SK-N-MC (cell line): Measurements from ENCODE around the gene EPHX1.

Experiments used
- EZH2 ChIP-seq: fragments of 200-600 bp; sonication (generic); IDR thresholded peaks from one replicate; pipeline ENCODE4 v1.6.1; 2017; ENCODE audit warnings: antibody characterized with exemption
- FOXP2 ChIP-seq: optimal IDR thresholded peaks from 2 replicates; pipeline ENCODE3; 2011; ENCODE audit warnings: mild to moderate bottlenecking, moderate library complexity; ENCODE audit not compliant: insufficient read depth; ENCODE audit errors: extremely low read length, control extremely low read depth
- POLR2AphosphoS5 ChIP-seq: IDR thresholded peaks from 2 replicates; pipeline ENCODE4 v1.6.1; 2012; ENCODE audit warnings: mild to moderate bottlenecking, low read depth, low read length, borderline replicate concordance

GRCh38 chr1:225860107-225860506 lies 50.2 kb downstream of the EPHX1 start:
- no peak for TF ChIP-seq POLR2AphosphoS5
- TF ChIP-seq EZH2, result no peak
- TF ChIP-seq FOXP2, result no peak
